Smooth muscle cell (in vitro differentiated cells): ENCODE measurements around the gene KEL. TPM values are rescaled to one million over a fixed set of nuclear protein-coding genes. Genes with fewer than 3 reads are reported as not detected.

Source experiments
- DNase-seq: peaks from one replicate; lab custom pipeline; 2025; ENCODE audit not compliant: unreplicated experiment; lab: John Stamatoyannopoulos, UW
- H2AFZ ChIP-seq: fragments of 200-600 bp; sonication (generic); 2 replicates; pipeline ENCODE4 v1.6.0; 2016; ENCODE audit warnings: antibody characterized with exemption, low read depth, mild to moderate bottlenecking
- H3F3A ChIP-seq: fragments of 200-600 bp; sonication (generic); 2 replicates; pipeline ENCODE4 v1.6.0; 2017; ENCODE audit warnings: antibody characterized with exemption, low read depth
- H3K27ac ChIP-seq: fragments of 200-600 bp; sonication (generic); 2 replicates; pipeline ENCODE4 v1.5.1; 2016; ENCODE audit warnings: low read depth, mild to moderate bottlenecking
- H3K27me3 ChIP-seq: fragments of 200-600 bp; sonication (generic); 2 replicates; pipeline ENCODE4 v1.6.1; 2016; ENCODE audit warnings: low read depth, mild to moderate bottlenecking
- H3K36me3 ChIP-seq: fragments of 200-600 bp; sonication (generic); 2 replicates; pipeline ENCODE4 v1.5.1; 2016; ENCODE audit warnings: low read depth
- H3K4me1 ChIP-seq: fragments of 200-600 bp; sonication (generic); 2 replicates; pipeline ENCODE4 v1.5.1; 2016; ENCODE audit warnings: low read depth
- H3K4me2 ChIP-seq: fragments of 200-600 bp; sonication (generic); 2 replicates; pipeline ENCODE4 v1.6.0; 2016; ENCODE audit warnings: mild to moderate bottlenecking
- H3K4me3 ChIP-seq: fragments of 200-600 bp; sonication (generic); 2 replicates; pipeline ENCODE4 v1.5.1; 2016; ENCODE audit warnings: mild to moderate bottlenecking
- H3K79me2 ChIP-seq: fragments of 200-600 bp; sonication (generic); 2 replicates; pipeline ENCODE4 v1.6.0; 2016; ENCODE audit warnings: low read depth, mild to moderate bottlenecking
- H3K9ac ChIP-seq: fragments of 200-600 bp; sonication (generic); 2 replicates; pipeline ENCODE4 v1.6.0; 2016; ENCODE audit warnings: low read depth
- H3K9me3 ChIP-seq: fragments of 200-600 bp; sonication (generic); replicated peaks from 2 replicates; pipeline ENCODE4 v1.5.1; 2016; ENCODE audit warnings: low read depth
- H4K20me1 ChIP-seq: fragments of 200-600 bp; sonication (generic); 2 replicates; pipeline ENCODE4 v1.6.0; 2016; ENCODE audit warnings: low read depth
- WGBS: methylation state at CpG from one replicate; pipeline ENCODE4 v1.1.7; 2016; ENCODE audit warnings: low lambda C conversion rate; 5-methylcytosine and 5-hydroxymethylcytosine counted together
- polyA plus RNA-seq: library from polyadenylated mRNA; unstranded; fragments of >200 nt; fragmentation: Nextera tagmentation; extraction: Ambion mirVana; gene quantifications from 2 replicates; pipeline ENCODE4 v1.2.1, GENCODE V29; 2016
- total RNA-seq: library from RNA; depleted of rRNA; stranded (reverse); fragments of >200 nt; gene quantifications from 2 replicates; pipeline ENCODE4 v1.2.3, GENCODE V29; 2014
- TF ChIP-seq, protein P1 (sequence below): fragments of 200-600 bp; sonication (generic); IDR thresholded peaks from 2 replicates; pipeline ENCODE4 v1.5.1; 2017; ENCODE audit warnings: borderline replicate concordance, mild to moderate bottlenecking, antibody characterized with exemption; ENCODE audit not compliant: insufficient read depth, poor library complexity, severe bottlenecking

Gene KEL
- total and polyA plus RNA-seq, 2 experiments from 2014 or later = 0.09 to 0.56 TPM

DNA sequence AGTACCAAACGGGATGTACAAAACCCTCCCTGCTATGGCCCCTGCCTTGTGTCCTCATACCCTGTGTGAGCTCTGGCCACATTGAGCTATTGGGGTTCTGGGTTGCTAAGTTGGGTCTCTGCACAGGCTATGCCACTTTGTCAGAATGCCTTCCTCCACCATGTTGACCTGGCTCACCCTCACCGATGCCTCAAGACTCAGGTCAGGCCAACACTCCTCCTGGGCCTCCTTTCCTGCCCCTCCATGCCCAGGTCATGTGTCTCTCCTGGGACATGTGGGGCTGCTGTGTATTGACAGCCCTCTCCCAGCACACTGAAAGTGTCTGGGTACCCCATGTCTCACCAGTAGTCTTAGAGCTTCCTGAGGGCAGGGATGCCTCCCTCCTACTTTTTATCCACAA, 43.3 kb downstream of the KEL start:
- 74% methylated on average over 2 of the region's 2 CpGs for WGBS
- Histone ChIP-seq H3K27ac (no peak overlapping the region), H3K4me1 (no peaks in the 10 kb centered on the region), H3K9me3 (no peaks in the 10 kb centered on the region), H3K79me2 (no peaks in the 10 kb centered on the region), H3K36me3 (no peaks in the 10 kb centered on the region), H3K27me3 (peaks cover 10% of the 10 kb centered on the region), H3K4me3 (no peak overlapping the region), H3K4me2 (no peak overlapping the region), H3K9ac (no peak overlapping the region), H2AFZ (no peak overlapping the region), H3F3A (no peaks in the 10 kb centered on the region), H4K20me1 (no peaks in the 10 kb centered on the region)
- DNase-seq = no peak
- TF ChIP-seq, protein P1, sequence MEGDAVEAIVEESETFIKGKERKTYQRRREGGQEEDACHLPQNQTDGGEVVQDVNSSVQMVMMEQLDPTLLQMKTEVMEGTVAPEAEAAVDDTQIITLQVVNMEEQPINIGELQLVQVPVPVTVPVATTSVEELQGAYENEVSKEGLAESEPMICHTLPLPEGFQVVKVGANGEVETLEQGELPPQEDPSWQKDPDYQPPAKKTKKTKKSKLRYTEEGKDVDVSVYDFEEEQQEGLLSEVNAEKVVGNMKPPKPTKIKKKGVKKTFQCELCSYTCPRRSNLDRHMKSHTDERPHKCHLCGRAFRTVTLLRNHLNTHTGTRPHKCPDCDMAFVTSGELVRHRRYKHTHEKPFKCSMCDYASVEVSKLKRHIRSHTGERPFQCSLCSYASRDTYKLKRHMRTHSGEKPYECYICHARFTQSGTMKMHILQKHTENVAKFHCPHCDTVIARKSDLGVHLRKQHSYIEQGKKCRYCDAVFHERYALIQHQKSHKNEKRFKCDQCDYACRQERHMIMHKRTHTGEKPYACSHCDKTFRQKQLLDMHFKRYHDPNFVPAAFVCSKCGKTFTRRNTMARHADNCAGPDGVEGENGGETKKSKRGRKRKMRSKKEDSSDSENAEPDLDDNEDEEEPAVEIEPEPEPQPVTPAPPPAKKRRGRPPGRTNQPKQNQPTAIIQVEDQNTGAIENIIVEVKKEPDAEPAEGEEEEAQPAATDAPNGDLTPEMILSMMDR = no peak

DNA sequence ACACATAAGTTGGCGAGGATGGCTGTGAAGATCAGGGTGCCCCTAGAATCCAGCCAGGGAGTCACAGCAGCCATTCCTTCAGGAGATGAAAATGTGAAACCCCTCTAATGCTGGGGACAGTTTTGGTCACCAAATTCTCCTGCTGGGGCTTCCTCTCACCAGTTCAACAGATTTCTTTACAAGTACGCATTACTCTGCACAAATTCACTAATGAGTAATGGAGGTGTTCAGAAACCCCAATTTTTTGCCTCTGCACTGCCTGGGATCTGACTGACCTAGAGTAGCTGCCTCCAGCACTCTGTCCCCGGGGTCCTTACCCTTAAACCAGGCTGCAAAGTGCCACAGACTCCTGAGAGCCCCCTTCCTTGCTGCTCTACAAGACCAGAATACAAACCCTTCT, 44.7 kb downstream of the KEL start:
- Histone ChIP-seq H3K79me2 (no peaks in the 10 kb centered on the region), H3K36me3 (no peaks in the 10 kb centered on the region), H3K4me3 (no peak overlapping the region), H3K27ac (no peak overlapping the region), H3K9ac (no peak overlapping the region), H3K4me1 (no peaks in the 10 kb centered on the region), H3K27me3 (peaks cover 10% of the 10 kb centered on the region), H3F3A (no peaks in the 10 kb centered on the region), H3K4me2 (no peak overlapping the region), H3K9me3 (no peaks in the 10 kb centered on the region), H2AFZ (no peak overlapping the region), H4K20me1 (no peaks in the 10 kb centered on the region)
- TF ChIP-seq, protein P1 = no peak
- 95% methylated on average over 3 of the region's 3 CpGs for WGBS
- DNase-seq = no peak

DNA sequence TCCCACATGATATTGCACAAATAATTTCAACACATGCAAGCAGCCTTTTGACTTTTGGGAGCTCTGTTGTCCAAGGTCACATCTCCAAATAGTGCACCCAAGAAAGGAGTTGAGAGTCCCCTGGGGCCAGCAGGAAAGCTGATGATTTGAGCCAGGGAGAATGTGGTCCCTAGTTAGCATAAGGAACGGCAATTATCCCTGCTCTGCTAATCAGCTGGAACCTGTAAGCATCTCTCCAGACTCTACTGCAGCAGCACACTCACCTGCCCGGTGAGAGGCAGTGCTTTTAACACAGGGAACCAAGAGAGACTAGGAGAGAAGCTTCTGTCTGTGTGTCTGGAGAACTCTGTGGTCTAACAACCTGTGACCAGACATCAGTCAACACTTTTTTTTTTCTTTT, 45.7 kb downstream of the KEL start:
- Histone ChIP-seq H3K4me3 (no peak overlapping the region), H3K4me2 (no peak overlapping the region), H3K79me2 (no peaks in the 10 kb centered on the region), H4K20me1 (no peaks in the 10 kb centered on the region), H3K9ac (no peak overlapping the region), H3K4me1 (no peaks in the 10 kb centered on the region), H3K36me3 (no peaks in the 10 kb centered on the region), H2AFZ (no peak overlapping the region), H3K9me3 (no peaks in the 10 kb centered on the region), H3F3A (no peaks in the 10 kb centered on the region), H3K27me3 (peaks cover 10% of the 10 kb centered on the region), H3K27ac (no peak overlapping the region)
- no peak for DNase-seq
- TF ChIP-seq, protein P1 = no peak
- 50% methylated on average over 2 of the region's 2 CpGs for WGBS

DNA sequence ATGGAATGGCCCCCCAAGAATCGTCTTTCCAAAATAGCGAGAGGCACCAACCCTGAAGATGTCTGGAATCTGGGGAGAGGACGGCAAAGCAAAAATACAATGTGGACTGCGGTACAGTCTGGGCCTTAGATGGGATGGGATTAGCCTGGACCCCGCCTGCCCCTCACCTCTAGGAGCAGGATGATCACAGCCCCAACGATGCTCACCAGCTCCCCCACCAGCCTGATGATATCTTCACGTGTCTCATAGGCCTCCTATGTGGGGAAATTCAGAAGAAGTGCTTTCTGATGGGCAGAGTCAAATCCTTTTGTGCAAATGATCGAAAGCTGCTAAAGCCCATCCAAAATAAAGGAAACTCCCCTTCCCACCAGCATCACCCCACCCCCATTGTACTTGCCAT, 46.8 kb downstream of the KEL start:
- TF ChIP-seq, protein P1 = no peak
- Histone ChIP-seq H3K27me3 (peaks cover 13% of the 10 kb centered on the region), H3K27ac (no peak overlapping the region), H3K9me3 (no peaks in the 10 kb centered on the region), H4K20me1 (no peaks in the 10 kb centered on the region), H3F3A (no peaks in the 10 kb centered on the region), H3K4me2 (no peak overlapping the region), H3K79me2 (no peaks in the 10 kb centered on the region), H3K4me3 (no peak overlapping the region), H3K9ac (no peak overlapping the region), H3K4me1 (no peaks in the 10 kb centered on the region), H3K36me3 (no peaks in the 10 kb centered on the region), H2AFZ (no peak overlapping the region)
- 86% methylated on average over 8 of the region's 8 CpGs for WGBS
- no peak for DNase-seq
